Measurements from ENCODE around the gene SPOCK1. TPM values are rescaled to one million over a fixed set of nuclear protein-coding genes. Genes with fewer than 3 reads are reported as not detected.

The SPOCK1 gene
- total and polyA plus RNA-seq, 2 of the 4 experiments (the other 2 are of a cell fraction), result 5.0 to 20.3 TPM

GRCh38 chr5:137379555-137380286 is 119.4 kb downstream of the SPOCK1 start:
- H3K9me3 ChIP-seq (ENCODE audit: control insufficient read depth, insufficient read depth, low read length), result peaks cover 7% of the 10 kb centered on the region; the same call in 1 of the 2 replicates
- H3K18ac ChIP-seq (ENCODE audit: low read depth, low read length), result no peak overlapping the region
- H2AK9ac ChIP-seq (replicated peaks; ENCODE audit: low read depth, low read length, poor library complexity), result no peak overlapping the region
- H3K4ac ChIP-seq (ENCODE audit: low read depth, low read length), result no peak overlapping the region
- H3K27me3 ChIP-seq (ENCODE audit: control insufficient read depth, insufficient read depth, low read length), result no peaks in the 10 kb centered on the region
- no peak overlapping the region for H2BK15ac ChIP-seq (ENCODE audit: low read depth, low read length)
- no peak for DNase-seq
- H3K9ac ChIP-seq (ENCODE audit: low read depth, low read length), result no peak overlapping the region
- H2AFZ ChIP-seq (replicated peaks; ENCODE audit: low read length, poor library complexity), result no peak overlapping the region
- H2AK5ac ChIP-seq (ENCODE audit: low read depth, low read length), result no peak overlapping the region
- no peak for TF ChIP-seq CEBPB (IDR thresholded peaks at IDR 0.05; ENCODE audit: low read depth, low read length)
- TF ChIP-seq RAD21 (IDR thresholded peaks at IDR 0.05; ENCODE audit: low read length), result no peak
- in situ Hi-C loops (cut with MboI; ENCODE audit: low sequenced_read_pairs) (no loop called here), dilution Hi-C loops (cut with HindIII; ENCODE audit: low sequenced_read_pairs, unreplicated experiment) (no loop called here), intact Hi-C loops (cut with micrococcal nuclease) (no loop called here)
- H4K20me1 ChIP-seq (ENCODE audit: insufficient read depth, low read length), result no peaks in the 10 kb centered on the region
- H3K23ac ChIP-seq (ENCODE audit: low read depth, low read length), result no peak overlapping the region
- no peaks in the 10 kb centered on the region for H3K79me1 ChIP-seq (ENCODE audit: low read depth in 1 of 2, low read length in 2 of 2)
- no peak overlapping the region for H3K56ac ChIP-seq (ENCODE audit: extremely low read depth, insufficient read depth, low read length)
- no peak overlapping the region for H2BK120ac ChIP-seq (ENCODE audit: low read depth, low read length)
- no CpG with 5 or more reads among the region's 5 CpGs for WGBS, 2 experiments (ENCODE audit: extremely low coverage in 2 of 2, insufficient read length in 1 of 2)
- no peak overlapping the region for H3K4me3 ChIP-seq (ENCODE audit: insufficient read depth, low read depth, low read length)
- ATAC-seq (ENCODE audit: low read depth), result no peak
- no peak overlapping the region for H4K8ac ChIP-seq (ENCODE audit: low read depth in 2 of 2, low read length in 2 of 2)
- no peaks in the 10 kb centered on the region for H3K9me1 ChIP-seq (ENCODE audit: insufficient read depth, low read length)
- no TSS peak for BruUV-seq (replicated peaks)
- H4K91ac ChIP-seq (ENCODE audit: insufficient read depth, low read depth, low read length), result no peak overlapping the region
- no peaks in the 10 kb centered on the region for H3K4me1 ChIP-seq (ENCODE audit: control insufficient read depth, insufficient read depth, low read length)
- no peak overlapping the region for H2BK5ac ChIP-seq (ENCODE audit: low read depth, low read length, poor library complexity, severe bottlenecking)
- ChIA-PET POLR2A (ENCODE audit: unreplicated experiment) (no interaction called here), CTCF (no interaction called here)
- no peak overlapping the region for H4K5ac ChIP-seq (ENCODE audit: low read depth, low read length)
- no peak overlapping the region for H3K27ac ChIP-seq (ENCODE audit: insufficient read depth, low read length)
- no peaks in the 10 kb centered on the region for H3K36me3 ChIP-seq (ENCODE audit: control insufficient read depth, insufficient read depth, low read length)
- no peak overlapping the region for H3K4me2 ChIP-seq (ENCODE audit: low read depth, low read length)
- H2BK20ac ChIP-seq (ENCODE audit: low read depth, low read length), result no peak overlapping the region
- H3K14ac ChIP-seq (replicated peaks; ENCODE audit: low read depth, low read length), result no peak overlapping the region

Measured in IMR-90 (cell line).